ENCODE measurements around the gene ABI3BP.

Gene ABI3BP

DNA sequence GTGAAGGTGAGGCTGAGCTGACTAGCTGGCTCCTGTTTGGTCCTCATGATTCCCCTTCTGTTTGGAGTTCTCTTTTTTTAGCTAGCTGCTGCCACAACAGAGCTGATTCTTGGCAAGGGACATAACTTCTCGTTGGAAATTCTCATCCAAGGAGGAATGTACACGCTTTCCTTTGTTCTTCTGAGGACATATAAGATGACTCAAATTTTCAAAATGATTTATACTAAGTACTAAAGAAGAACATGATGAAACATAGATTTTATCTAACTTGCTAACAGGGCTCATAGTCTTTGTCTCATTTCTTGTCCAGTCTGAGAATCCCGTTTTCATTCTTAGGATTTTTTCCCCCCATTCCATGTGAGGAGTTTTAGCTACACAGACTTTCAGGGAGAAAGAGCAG lies 286.9 kb downstream of the ABI3BP start:
- TF ChIP-seq, protein P1, sequence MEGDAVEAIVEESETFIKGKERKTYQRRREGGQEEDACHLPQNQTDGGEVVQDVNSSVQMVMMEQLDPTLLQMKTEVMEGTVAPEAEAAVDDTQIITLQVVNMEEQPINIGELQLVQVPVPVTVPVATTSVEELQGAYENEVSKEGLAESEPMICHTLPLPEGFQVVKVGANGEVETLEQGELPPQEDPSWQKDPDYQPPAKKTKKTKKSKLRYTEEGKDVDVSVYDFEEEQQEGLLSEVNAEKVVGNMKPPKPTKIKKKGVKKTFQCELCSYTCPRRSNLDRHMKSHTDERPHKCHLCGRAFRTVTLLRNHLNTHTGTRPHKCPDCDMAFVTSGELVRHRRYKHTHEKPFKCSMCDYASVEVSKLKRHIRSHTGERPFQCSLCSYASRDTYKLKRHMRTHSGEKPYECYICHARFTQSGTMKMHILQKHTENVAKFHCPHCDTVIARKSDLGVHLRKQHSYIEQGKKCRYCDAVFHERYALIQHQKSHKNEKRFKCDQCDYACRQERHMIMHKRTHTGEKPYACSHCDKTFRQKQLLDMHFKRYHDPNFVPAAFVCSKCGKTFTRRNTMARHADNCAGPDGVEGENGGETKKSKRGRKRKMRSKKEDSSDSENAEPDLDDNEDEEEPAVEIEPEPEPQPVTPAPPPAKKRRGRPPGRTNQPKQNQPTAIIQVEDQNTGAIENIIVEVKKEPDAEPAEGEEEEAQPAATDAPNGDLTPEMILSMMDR (IDR thresholded peaks at IDR 0.05; ENCODE audit: poor library complexity, severe bottlenecking), result no peak
- Histone ChIP-seq H3K9me3 (ENCODE audit: severe bottlenecking) (no peaks in the 10 kb centered on the region), H3K4me3 (ENCODE audit: severe bottlenecking) (no peak overlapping the region), H3K4me1 (ENCODE audit: insufficient read depth, poor library complexity, severe bottlenecking) (peaks cover 29% of the 10 kb centered on the region), H3K36me3 (ENCODE audit: low read depth) (peaks cover 8% of the 10 kb centered on the region), H3K27me3 (ENCODE audit: insufficient read depth, poor library complexity, severe bottlenecking) (no peaks in the 10 kb centered on the region), H3K27ac (ENCODE audit: poor library complexity, severe bottlenecking) (peak overlapping the region; percentile 31)
- ATAC-seq (ENCODE audit: low read depth), result no peak
- no peak for DNase-seq (ENCODE audit: low spot score)

DNA sequence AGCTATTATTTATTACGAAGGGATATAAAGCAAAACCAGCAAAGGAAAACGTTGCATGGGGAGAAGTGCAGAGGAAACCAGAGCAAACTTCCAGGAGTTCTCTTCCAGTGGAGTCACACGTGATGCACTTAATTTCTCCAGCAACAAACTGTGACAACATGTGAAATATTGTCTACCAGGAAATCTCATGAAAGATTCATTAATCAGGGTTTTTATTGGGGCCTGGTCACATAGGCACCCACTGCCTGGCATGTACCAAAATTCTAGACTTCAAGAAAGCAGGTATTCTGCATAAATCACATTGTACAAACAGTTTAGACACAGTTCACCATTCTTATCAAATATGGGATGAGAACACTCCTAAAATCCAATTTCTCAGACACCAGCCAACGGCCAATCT lies 289.4 kb downstream of the ABI3BP start:
- Histone ChIP-seq H3K4me1 (ENCODE audit: insufficient read depth, poor library complexity, severe bottlenecking) (peaks cover 29% of the 10 kb centered on the region), H3K27ac (ENCODE audit: poor library complexity, severe bottlenecking) (no peak overlapping the region), H3K4me3 (ENCODE audit: severe bottlenecking) (no peak overlapping the region), H3K27me3 (ENCODE audit: insufficient read depth, poor library complexity, severe bottlenecking) (no peaks in the 10 kb centered on the region), H3K9me3 (ENCODE audit: severe bottlenecking) (no peaks in the 10 kb centered on the region), H3K36me3 (ENCODE audit: low read depth) (no peaks in the 10 kb centered on the region)
- no peak for DNase-seq (ENCODE audit: low spot score)
- TF ChIP-seq, protein P1 (IDR thresholded peaks at IDR 0.05; ENCODE audit: poor library complexity, severe bottlenecking), result no peak
- ATAC-seq (ENCODE audit: low read depth), result no peak

DNA sequence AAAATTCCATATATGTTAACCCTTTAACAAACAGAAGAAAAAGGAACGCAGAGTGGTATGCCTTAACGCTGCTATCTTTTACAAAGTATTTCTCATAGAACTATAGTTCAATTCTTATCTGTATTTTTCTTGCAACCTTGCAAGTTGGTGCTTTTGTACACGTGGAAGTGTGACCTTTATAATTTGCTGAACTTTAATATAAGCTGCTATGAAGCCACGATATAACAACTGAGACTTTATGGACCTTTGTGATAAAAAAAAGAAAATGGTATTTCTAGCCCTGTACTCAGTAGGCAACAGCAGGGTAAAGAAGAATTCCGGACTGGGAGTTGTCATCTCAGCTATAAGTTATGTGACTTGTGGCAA lies 290.3 kb downstream of the ABI3BP start:
- Histone ChIP-seq H3K4me3 (ENCODE audit: severe bottlenecking) (no peak overlapping the region), H3K36me3 (ENCODE audit: low read depth) (no peaks in the 10 kb centered on the region), H3K9me3 (ENCODE audit: severe bottlenecking) (no peaks in the 10 kb centered on the region), H3K27me3 (ENCODE audit: insufficient read depth, poor library complexity, severe bottlenecking) (no peaks in the 10 kb centered on the region), H3K27ac (ENCODE audit: poor library complexity, severe bottlenecking) (no peak overlapping the region), H3K4me1 (ENCODE audit: insufficient read depth, poor library complexity, severe bottlenecking) (peaks cover 22% of the 10 kb centered on the region)
- TF ChIP-seq, protein P1 (IDR thresholded peaks at IDR 0.05; ENCODE audit: poor library complexity, severe bottlenecking), result no peak
- no peak for ATAC-seq (ENCODE audit: low read depth)
- no peak for DNase-seq (ENCODE audit: low spot score)

DNA sequence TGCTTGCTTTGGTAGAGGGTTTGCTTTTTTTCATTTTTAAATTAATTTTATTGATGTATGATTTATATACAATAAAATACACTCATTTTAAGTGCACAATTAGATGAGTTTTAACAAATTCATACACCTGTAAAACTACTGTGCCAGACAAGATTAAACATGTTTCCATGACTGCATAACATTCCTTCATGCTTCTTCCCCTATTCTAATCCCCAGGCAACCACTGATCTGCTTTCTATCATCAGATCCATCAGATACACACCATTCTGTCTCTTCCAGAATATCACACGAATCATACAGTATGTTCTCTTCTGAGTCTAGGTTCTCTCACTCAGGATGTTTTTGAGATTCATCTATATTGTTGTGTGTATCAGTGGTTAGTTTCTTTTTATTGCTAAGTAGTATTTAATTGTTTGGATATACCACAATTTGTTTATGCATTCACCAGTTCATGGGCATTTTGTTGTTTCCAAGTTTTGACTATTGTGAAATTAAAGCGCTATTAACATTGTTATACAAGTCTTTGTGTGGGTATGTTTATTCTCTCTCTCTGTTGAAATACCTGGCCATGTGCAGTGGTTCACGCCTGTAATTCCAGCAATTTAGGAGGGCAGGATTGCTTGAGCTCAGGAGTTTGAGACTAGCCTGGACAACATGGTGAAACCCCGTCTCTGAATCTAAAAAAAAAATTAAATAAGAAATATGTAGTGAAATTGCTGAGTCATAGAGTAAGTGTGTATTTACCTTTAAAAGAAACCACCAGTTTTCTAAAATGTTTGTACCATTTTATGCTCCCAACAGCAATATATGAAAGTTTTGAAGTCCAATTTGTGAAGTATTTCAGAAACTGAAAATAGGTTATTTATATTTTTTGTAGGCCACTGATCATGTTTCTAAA lies 290.9 kb downstream of the ABI3BP start:
- ATAC-seq (ENCODE audit: low read depth), result peak; percentile 79

More for the DNA sequence above, 290.9 kb downstream of the ABI3BP start:
- Histone ChIP-seq H3K4me1 (ENCODE audit: insufficient read depth, poor library complexity, severe bottlenecking) (peaks cover 22% of the 10 kb centered on the region), H3K36me3 (ENCODE audit: low read depth) (no peaks in the 10 kb centered on the region), H3K27me3 (ENCODE audit: insufficient read depth, poor library complexity, severe bottlenecking) (no peaks in the 10 kb centered on the region), H3K4me3 (ENCODE audit: severe bottlenecking) (no peak overlapping the region), H3K27ac (ENCODE audit: poor library complexity, severe bottlenecking) (no peak overlapping the region), H3K9me3 (ENCODE audit: severe bottlenecking) (no peaks in the 10 kb centered on the region)
- TF ChIP-seq, protein P1 (IDR thresholded peaks at IDR 0.05; ENCODE audit: poor library complexity, severe bottlenecking), result no peak
- no peak for DNase-seq (ENCODE audit: low spot score)

Data from RWPE2 (cell line).